Colonic mucosa (tissue), 4 donors: ENCODE measurements around the gene ADCYAP1. TPM values are rescaled to one million over a fixed set of nuclear protein-coding genes. Genes with fewer than 3 reads are reported as not detected.

Experiments used
- DNase-seq: peaks from one replicate; pipeline ENCODE4 v3.0.0-alpha.2; 2020
- H3K27ac ChIP-seq: fragments of 200-600 bp; one replicate; pipeline ENCODE4 v1.8.0; 2021
- H3K27me3 ChIP-seq: fragments of 200-600 bp; one replicate; pipeline ENCODE4 v1.8.0; 2021
- H3K36me3 ChIP-seq: fragments of 200-600 bp; one replicate; pipeline ENCODE4 v1.8.0; 2021
- H3K4me1 ChIP-seq: fragments of 200-600 bp; one replicate; pipeline ENCODE4 v1.8.0; 2021; ENCODE audit warnings: mild to moderate bottlenecking
- H3K4me3 ChIP-seq: fragments of 200-600 bp; one replicate; pipeline ENCODE4 v1.8.0; 2021
- H3K9ac ChIP-seq, 2 donors: one replicate each; pipeline ENCODE4 v1.7.0; 2013; ENCODE audit warnings: control low read depth in 2 of 2, low read depth in 2 of 2, low read length in 2 of 2
- H3K9me3 ChIP-seq: fragments of 200-600 bp; one replicate; pipeline ENCODE4 v1.8.0; 2021
- CTCF ChIP-seq: fragments of 200-600 bp; IDR thresholded peaks from one replicate; pipeline ENCODE4 v1.8.0; 2022; ENCODE audit warnings: antibody characterized with exemption, mild to moderate bottlenecking
- intact Hi-C: fragments of 100-400 bp; cut with DNase I; formaldehyde crosslinking; loops from one replicate; pipeline ENCODE4 v1.14.1; 2022
- total RNA-seq, 2 donors: library from RNA; stranded (reverse); fragmentation: NEBNext Ultra II Directional in 1 of 2; extraction: Animal tissue kit (Norgen Biotek cat#: 25700) in 1 of 2; gene quantifications; one replicate each; pipeline ENCODE4 v1.2.1, GENCODE V29; 2021
- donor health status: healthy.
- donor health status: DM: no; HTN: no; CAD: no.
- donor health status: DM: no; HTN: no; CAD: no.

Gene ADCYAP1
- total RNA-seq, 2 donors from 2014 or later: 0.32 to 0.48 TPM

- intact Hi-C loops: no loop called here
- TF ChIP-seq CTCF: no peak
- H3K4me1 ChIP-seq: no peaks in the 10 kb centered on the region
- H3K9me3 ChIP-seq: no peaks in the 10 kb centered on the region
- no peak for DNase-seq
- H3K27me3 ChIP-seq: peaks cover 34% of the 10 kb centered on the region
- H3K9ac ChIP-seq: no peak overlapping the region
- H3K27ac ChIP-seq: no peak overlapping the region
- no peak overlapping the region for H3K4me3 ChIP-seq
- H3K36me3 ChIP-seq: no peaks in the 10 kb centered on the region
These were observed 2.4 kb upstream of the ADCYAP1 start for GRCh38 chr18:902229-902628.

GRCh38 chr18:903701-904100 is 970 bp upstream of the ADCYAP1 start:
- Histone ChIP-seq H3K27me3 (peaks cover 46% of the 10 kb centered on the region), H3K27ac (no peak overlapping the region), H3K36me3 (no peaks in the 10 kb centered on the region), H3K9ac (no peak overlapping the region), H3K9me3 (no peaks in the 10 kb centered on the region), H3K4me3 (no peak overlapping the region), H3K4me1 (no peaks in the 10 kb centered on the region)
- peak; percentile 33 for DNase-seq
- TF ChIP-seq CTCF: no peak
- intact Hi-C loops: no loop called here

- no peaks in the 10 kb centered on the region for H3K9me3 ChIP-seq
- H3K27ac ChIP-seq: no peak overlapping the region
- TF ChIP-seq CTCF: no peak
- no peaks in the 10 kb centered on the region for H3K4me1 ChIP-seq
- intact Hi-C loops: no loop called here
- DNase-seq: no peak
- H3K4me3 ChIP-seq: no peak overlapping the region
- no peaks in the 10 kb centered on the region for H3K36me3 ChIP-seq
- H3K9ac ChIP-seq: no peak overlapping the region
- H3K27me3 ChIP-seq: peaks cover 57% of the 10 kb centered on the region
These were observed 756 bp downstream of the ADCYAP1 start for GRCh38 chr18:905307-905947.

DNA sequence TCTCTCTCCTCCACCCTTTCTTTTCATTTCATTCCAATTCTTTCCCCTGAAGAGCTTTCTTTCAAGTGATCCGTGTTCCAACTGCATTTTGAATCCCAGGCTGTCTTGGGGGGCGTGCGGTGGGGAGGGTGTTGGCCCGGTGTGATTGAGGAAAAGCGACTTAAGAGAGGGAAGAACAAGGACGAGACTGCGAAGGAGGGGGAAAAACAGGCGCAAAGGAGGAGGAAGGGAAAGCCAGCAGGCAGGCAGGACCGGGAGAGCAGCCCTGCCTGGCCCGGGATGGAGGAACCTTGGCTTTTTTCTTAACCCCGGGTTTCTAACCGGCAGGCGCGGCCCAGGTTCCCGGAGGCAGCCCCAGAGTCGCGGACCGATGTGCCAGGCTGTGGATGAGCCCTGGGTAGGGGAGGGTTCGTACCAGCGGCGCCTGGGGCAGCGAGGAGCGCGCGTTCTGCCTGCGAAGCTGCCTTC is 1.3 kb downstream of the ADCYAP1 start:
- Histone ChIP-seq H3K27me3 (peaks cover 57% of the 10 kb centered on the region), H3K36me3 (no peaks in the 10 kb centered on the region), H3K4me3 (no peak overlapping the region), H3K9ac (no peak overlapping the region), H3K4me1 (no peaks in the 10 kb centered on the region), H3K9me3 (no peaks in the 10 kb centered on the region), H3K27ac (no peak overlapping the region)
- TF ChIP-seq CTCF: no peak
- no peak for DNase-seq
- intact Hi-C loops: no loop called here

DNA sequence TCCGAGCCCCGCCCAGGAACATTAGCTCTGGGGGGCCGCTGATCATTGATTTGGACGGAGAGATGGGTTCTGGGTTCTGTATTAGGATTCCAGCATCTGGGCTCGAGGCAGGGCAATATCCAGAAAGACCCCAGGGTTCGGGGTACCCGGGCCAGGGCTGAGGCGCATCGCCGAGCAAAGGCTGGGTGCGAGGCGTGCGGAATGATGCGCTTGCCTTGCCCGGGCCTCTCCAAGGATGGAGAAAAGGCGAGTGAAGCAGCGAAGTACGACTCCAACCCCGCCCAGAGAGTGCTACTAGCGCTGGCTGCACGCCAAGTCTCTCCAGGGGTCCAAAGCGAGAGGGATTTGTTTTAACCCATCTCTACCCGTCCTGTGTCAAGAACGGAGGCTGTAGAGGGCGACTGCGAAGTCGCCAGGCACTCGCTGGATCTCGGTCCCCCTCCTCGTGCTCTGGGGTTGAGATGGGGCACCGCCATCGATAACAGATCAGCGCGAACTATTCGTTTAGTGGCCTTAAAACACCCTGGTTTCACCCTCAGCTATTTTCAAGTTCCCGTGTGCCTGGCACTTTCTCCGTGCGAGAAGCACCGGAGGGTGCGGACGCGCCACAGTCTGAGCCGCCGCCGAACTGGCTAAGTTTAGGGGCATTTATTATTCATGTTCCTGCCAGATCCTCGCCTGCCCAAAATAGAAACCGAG is 1.9 kb downstream of the ADCYAP1 start:
- no peak for TF ChIP-seq CTCF
- Histone ChIP-seq H3K9ac (no peak overlapping the region), H3K27me3 (peaks cover 57% of the 10 kb centered on the region), H3K4me1 (no peaks in the 10 kb centered on the region), H3K27ac (no peak overlapping the region), H3K36me3 (no peaks in the 10 kb centered on the region), H3K9me3 (no peaks in the 10 kb centered on the region), H3K4me3 (no peak overlapping the region)
- intact Hi-C loops: no loop called here
- DNase-seq: no peak
